Left lung (tissue), 10 donors: Measurements from ENCODE around the gene ZSWIM5. TPM values are rescaled to one million over a fixed set of nuclear protein-coding genes. Genes with fewer than 3 reads are reported as not detected.

Source experiments
- ATAC-seq: fragments of 200-7000 bp; cut with Tn5 transposase; one replicate; pipeline ENCODE4 v1.9.1; 2020; ENCODE audit warnings: moderate library complexity
- DNase-seq, 4 donors: peaks; one replicate each; pipeline ENCODE4 v3.0.0-alpha.2; 2013 to 2020
- H3K27ac ChIP-seq, 2 donors: fragments of 200-600 bp; sonication (generic) in 1 of 2; one replicate each; pipeline versions ENCODE4 v1.5.0 to v1.8.0; 2020 to 2021
- H3K27me3 ChIP-seq, 2 donors: fragments of 200-600 bp; sonication (generic) in 1 of 2; one replicate each; pipeline versions ENCODE4 v1.5.0 to v1.8.0; 2020 to 2021
- H3K36me3 ChIP-seq, 2 donors: fragments of 200-600 bp; sonication (generic) in 1 of 2; one replicate each; pipeline versions ENCODE4 v1.5.0 to v1.8.0; 2020 to 2021
- H3K4me1 ChIP-seq, 2 donors: fragments of 200-600 bp; one replicate each; pipeline ENCODE4 v1.8.0; 2021
- H3K4me3 ChIP-seq, 2 donors: fragments of 200-600 bp; sonication (generic) in 1 of 2; one replicate each; pipeline versions ENCODE4 v1.5.0 to v1.8.0; 2020 to 2021; ENCODE audit warnings: mild to moderate bottlenecking in 1 of 2
- H3K9me3 ChIP-seq, 2 donors: fragments of 200-600 bp; sonication (generic) in 1 of 2; one replicate each; pipeline versions ENCODE4 v1.5.0 to v1.8.0; 2020 to 2021
- CTCF ChIP-seq, 2 donors: fragments of 200-600 bp; sonication (generic) in 1 of 2; IDR thresholded peaks; one replicate each; pipeline versions ENCODE4 v1.5.0 to v1.8.0; 2021; ENCODE audit warnings: antibody characterized with exemption in 2 of 2
- intact Hi-C, 2 donors: fragments of 100-400 bp; cut with DNase I; formaldehyde crosslinking; loops; one replicate each; pipeline versions ENCODE4 v1.11.2 to v1.14.2; 2022
- polyA plus RNA-seq, 6 donors: library from polyadenylated mRNA; unstranded; fragments of 120-200 nt; gene quantifications; one replicate each; pipeline ENCODE4 v1.2.1, GENCODE V29; 2013; ENCODE audit not compliant: insufficient read length in 6 of 6
- total RNA-seq, 2 donors: library from RNA; stranded (reverse); fragmentation: NEBNext Ultra II Directional; extraction: Animal tissue kit (Norgen Biotek cat#: 25700); gene quantifications; one replicate each; pipeline ENCODE4 v1.2.1, GENCODE V29; 2021
- donor health status: DM: no; HTN: yes; CAD: no.
- donor health status: DM: no; HTN: no; CAD: no.

The ZSWIM5 gene
- total and polyA plus RNA-seq, 8 donors = 2.0 to 6.3 (median 4.7) TPM

GRCh38 chr1:45213892-45214291 is 7.5 kb upstream of the ZSWIM5 start:
- H3K9me3 ChIP-seq = no peaks in the 10 kb centered on the region
- intact Hi-C loops = no loop called here

GRCh38 chr1:45211076-45211475 is 4.7 kb upstream of the ZSWIM5 start:
- no peak overlapping the region for H3K27ac ChIP-seq
- H3K27me3 ChIP-seq = peaks cover 14 to 29% of the 10 kb centered on the region in 2 donors
- no peak for TF ChIP-seq CTCF (IDR thresholded peaks at IDR 0.05)
- no peak overlapping the region for H3K4me3 ChIP-seq
- no peak for DNase-seq
- H3K4me1 ChIP-seq = peaks cover 0 to 9% of the 10 kb centered on the region in 2 donors
- H3K9me3 ChIP-seq = no peaks in the 10 kb centered on the region
- intact Hi-C loops = no loop called here
- no peak for ATAC-seq
- no peaks in the 10 kb centered on the region for H3K36me3 ChIP-seq

More at GRCh38 chr1:45213892-45214291, 7.5 kb upstream of the ZSWIM5 start:
- Histone ChIP-seq H3K4me1 (no peaks in the 10 kb centered on the region), H3K4me3 (no peak overlapping the region), H3K36me3 (no peaks in the 10 kb centered on the region), H3K27ac (no peak overlapping the region), H3K27me3 (peaks cover 0 to under 1% of the 10 kb centered on the region in 2 donors)
- TF ChIP-seq CTCF (IDR thresholded peaks at IDR 0.05) = no peak
- ATAC-seq = no peak
- no peak for DNase-seq

GRCh38 chr1:45206808-45207623 is 611 bp upstream of the ZSWIM5 start:
- ATAC-seq (no peak), DNase-seq (no peak)
- peaks cover 14 to 65% of the 10 kb centered on the region in 2 donors for H3K27me3 ChIP-seq
- H3K9me3 ChIP-seq = no peaks in the 10 kb centered on the region
- no peaks in the 10 kb centered on the region for H3K36me3 ChIP-seq
- H3K4me1 ChIP-seq = peaks cover 0 to 17% of the 10 kb centered on the region in 2 donors
- no peak for TF ChIP-seq CTCF (IDR thresholded peaks at IDR 0.05)
- H3K27ac ChIP-seq = peak overlapping the region in 1 of 2 donors; percentile 83
- intact Hi-C loops = no loop called here
- peak overlapping the region; percentile 66 to 71 for H3K4me3 ChIP-seq

GRCh38 chr1:45205011-45205909 is 1.1 kb downstream of the ZSWIM5 start:
- TF ChIP-seq CTCF (IDR thresholded peaks at IDR 0.05) = no peak
- peaks cover 14 to 65% of the 10 kb centered on the region in 2 donors for H3K27me3 ChIP-seq
- peak overlapping the region; percentile 28 to 71 for H3K4me3 ChIP-seq
- intact Hi-C loops = no loop called here
- peaks cover 0 to 17% of the 10 kb centered on the region in 2 donors for H3K4me1 ChIP-seq
- no peaks in the 10 kb centered on the region for H3K9me3 ChIP-seq
- ATAC-seq (peak; percentile 68), DNase-seq (peak; percentile 33 to 74 (median 52))
- no peaks in the 10 kb centered on the region for H3K36me3 ChIP-seq
- peak overlapping the region in 1 of 2 donors; percentile 8 for H3K27ac ChIP-seq
